H9 (cell line): ENCODE results near the gene TST. TPM values are rescaled to one million over a fixed set of nuclear protein-coding genes. Genes with fewer than 3 reads are reported as not detected.

Experiments
- DNase-seq: peaks from one replicate; pipeline ENCODE4 v3.0.0-alpha.2; 2017
- H2AFZ ChIP-seq: one replicate; pipeline ENCODE4 v1.6.1; 2013; ENCODE audit warnings: mild to moderate bottlenecking, low read length, control low read depth, moderate library complexity
- H2AK5ac ChIP-seq: 2 replicates; pipeline ENCODE4 v1.6.1; 2013; ENCODE audit warnings: low read length, control low read depth, mixed read lengths; ENCODE audit not compliant: insufficient read length
- H2BK120ac ChIP-seq: one replicate; pipeline ENCODE4 v1.6.1; 2013; ENCODE audit warnings: low read depth, mild to moderate bottlenecking, low read length, control low read depth, inconsistent platforms; ENCODE audit not compliant: poor library complexity, severe bottlenecking
- H2BK12ac ChIP-seq: 2 replicates; pipeline ENCODE4 v1.6.1; 2013; ENCODE audit warnings: low read length, control low read depth, mixed read lengths, low read depth; ENCODE audit not compliant: insufficient read length
- H2BK15ac ChIP-seq: 2 replicates; pipeline ENCODE4 v1.6.1; 2013; ENCODE audit warnings: low read depth, low read length, control low read depth
- H2BK20ac ChIP-seq: one replicate; pipeline ENCODE4 v1.6.1; 2013; ENCODE audit warnings: low read depth, mild to moderate bottlenecking, low read length, control low read depth, inconsistent platforms; ENCODE audit not compliant: poor library complexity, severe bottlenecking
- H2BK5ac ChIP-seq: 2 replicates; pipeline ENCODE4 v1.6.1; 2013; ENCODE audit warnings: low read length, control low read depth, mixed read lengths; ENCODE audit not compliant: insufficient read length
- H3K14ac ChIP-seq: 2 replicates; pipeline ENCODE4 v1.6.1; 2013; ENCODE audit warnings: low read length, control low read depth; ENCODE audit not compliant: insufficient read depth
- H3K18ac ChIP-seq: 2 replicates; pipeline ENCODE4 v1.6.1; 2013; ENCODE audit warnings: low read depth, mild to moderate bottlenecking, mixed read lengths, low read length, control low read depth; ENCODE audit not compliant: insufficient read length
- H3K23ac ChIP-seq: 2 replicates; pipeline ENCODE4 v1.6.1; 2013; ENCODE audit warnings: low read length, control low read depth, mixed read lengths, low read depth; ENCODE audit not compliant: insufficient read length
- H3K23me2 ChIP-seq: 2 replicates; pipeline ENCODE4 v1.6.1; 2013; ENCODE audit warnings: low read depth, mild to moderate bottlenecking, mixed read lengths, low read length, control low read depth; ENCODE audit not compliant: insufficient read length, poor library complexity, severe bottlenecking
- H3K27ac ChIP-seq: 2 replicates; pipeline ENCODE4 v1.5.1; 2013; ENCODE audit warnings: low read length, control low read depth, mixed read lengths, low read depth; ENCODE audit not compliant: insufficient read length
- H3K27me3 ChIP-seq: 2 replicates; pipeline ENCODE4 v1.6.1; 2013; ENCODE audit warnings: low read length, control low read depth, inconsistent platforms; ENCODE audit not compliant: insufficient read depth
- H3K4ac ChIP-seq: 2 replicates; pipeline ENCODE4 v1.6.1; 2013; ENCODE audit warnings: low read depth, mild to moderate bottlenecking, control low read depth, inconsistent platforms, low read length, moderate library complexity
- H3K4me1 ChIP-seq: 2 replicates; pipeline ENCODE4 v1.6.1; 2013; ENCODE audit warnings: low read length, control low read depth, inconsistent platforms; ENCODE audit not compliant: insufficient read depth
- H3K4me2 ChIP-seq: 2 replicates; pipeline ENCODE4 v1.6.1; 2013; ENCODE audit warnings: low read length, control low read depth, mixed read lengths; ENCODE audit not compliant: insufficient read length, insufficient read depth
- H3K56ac ChIP-seq: 2 replicates; pipeline ENCODE4 v1.6.1; 2013; ENCODE audit warnings: low read depth, mild to moderate bottlenecking, mixed read lengths, low read length, control low read depth; ENCODE audit not compliant: insufficient read length
- H3K79me1 ChIP-seq: 2 replicates; pipeline ENCODE4 v1.6.1; 2013; ENCODE audit warnings: low read depth, mild to moderate bottlenecking, moderate library complexity, low read length, control low read depth, inconsistent platforms; ENCODE audit not compliant: insufficient read depth, poor library complexity, severe bottlenecking
- H3K79me2 ChIP-seq: 2 replicates; pipeline ENCODE4 v1.6.1; 2013; ENCODE audit warnings: low read length, control low read depth, inconsistent platforms; ENCODE audit not compliant: insufficient read depth
- H3K9ac ChIP-seq: 2 replicates; pipeline ENCODE4 v1.6.1; 2013; ENCODE audit warnings: low read length, control low read depth, mixed read lengths; ENCODE audit not compliant: insufficient read length; ENCODE audit errors: extremely low read depth
- H3K9me3 ChIP-seq: one replicate; pipeline ENCODE4 v1.6.1; 2013; ENCODE audit warnings: low read depth, low read length, inconsistent platforms; ENCODE audit not compliant: control insufficient read depth
- H3T11ph ChIP-seq: one replicate; pipeline ENCODE4 v1.6.1; 2013; ENCODE audit warnings: mild to moderate bottlenecking, low read length, control low read depth, inconsistent platforms
- H4K20me1 ChIP-seq: one replicate; pipeline ENCODE4 v1.6.1; 2013; ENCODE audit not compliant: control insufficient read depth, insufficient read length, insufficient read depth
- H4K5ac ChIP-seq: 2 replicates; pipeline ENCODE4 v1.6.1; 2013; ENCODE audit warnings: low read depth, mild to moderate bottlenecking, mixed read lengths, low read length, control low read depth; ENCODE audit not compliant: insufficient read length
- H4K8ac ChIP-seq: replicated peaks from 2 replicates; pipeline ENCODE4 v1.6.1; 2013; ENCODE audit warnings: low read length, control low read depth, mixed read lengths, low read depth; ENCODE audit not compliant: insufficient read length
- H4K91ac ChIP-seq: 2 replicates; pipeline ENCODE4 v1.6.1; 2013; ENCODE audit warnings: low read depth, mild to moderate bottlenecking, moderate library complexity, mixed read lengths, low read length, control low read depth; ENCODE audit not compliant: insufficient read length
- H3K27ac Mint-ChIP-seq, 3 experiments: 2 replicates in 2 of 3; 3 replicates in 1 of 3; pipeline ENCODE4 v1.8.0; 2020 to 2021; ENCODE audit warnings: mixed read lengths in 3 of 3, mild to moderate bottlenecking in 1 of 3, moderate library complexity in 1 of 3
- H3K27me3 Mint-ChIP-seq: 2 replicates; pipeline ENCODE4 v1.8.0; 2021; ENCODE audit warnings: low read depth, mild to moderate bottlenecking, moderate library complexity, mixed read lengths
- H3K36me3 Mint-ChIP-seq, 3 experiments: 2 replicates in 2 of 3; 3 replicates in 1 of 3; pipeline ENCODE4 v1.8.0; 2020 to 2021; ENCODE audit warnings: low read depth in 3 of 3, mixed read lengths in 3 of 3; ENCODE audit not compliant: insufficient read depth in 1 of 3
- H3K4me1 Mint-ChIP-seq, 2 experiments: 2 replicates each; pipeline ENCODE4 v1.8.0; 2020; ENCODE audit warnings: mixed read lengths in 2 of 2
- H3K4me3 Mint-ChIP-seq, 2 experiments: 2 replicates in 1 of 2; 3 replicates in 1 of 2; pipeline ENCODE4 v1.8.0; 2020 to 2021; ENCODE audit warnings: mild to moderate bottlenecking in 2 of 2, mixed read lengths in 2 of 2, moderate library complexity in 1 of 2
- H3K9me3 Mint-ChIP-seq, 2 experiments: 2 replicates in 1 of 2; 3 replicates in 1 of 2; pipeline ENCODE4 v1.8.0; 2020; ENCODE audit warnings: mild to moderate bottlenecking in 2 of 2, mixed read lengths in 2 of 2, moderate library complexity in 1 of 2
- WGBS: extraction: QIAGEN DNeasy Blood & Tissue Kit; methylation state at CpG from one replicate; pipeline ENCODE4 v1.1.7; 2013; ENCODE audit warnings: missing lambda C conversion rate, low lambda C conversion rate, mixed read lengths; ENCODE audit not compliant: insufficient read length; ENCODE audit errors: extremely low coverage; 5-methylcytosine and 5-hydroxymethylcytosine counted together
- total RNA-seq: library from RNA; stranded (reverse); gene quantifications from 2 replicates; pipeline ENCODE4 v1.2.1, GENCODE V29; 2021
- TF ChIP-seq, protein P1 (sequence below): fragments of 200-600 bp; sonication (generic); conservative IDR thresholded peaks from 3 replicates; pipeline ENCODE4 v1.8.0; 2021; ENCODE audit warnings: antibody characterized with exemption, mild to moderate bottlenecking

Gene TST
- total RNA-seq, 1 experiment from 2014 or later: 31.9 TPM

DNA sequence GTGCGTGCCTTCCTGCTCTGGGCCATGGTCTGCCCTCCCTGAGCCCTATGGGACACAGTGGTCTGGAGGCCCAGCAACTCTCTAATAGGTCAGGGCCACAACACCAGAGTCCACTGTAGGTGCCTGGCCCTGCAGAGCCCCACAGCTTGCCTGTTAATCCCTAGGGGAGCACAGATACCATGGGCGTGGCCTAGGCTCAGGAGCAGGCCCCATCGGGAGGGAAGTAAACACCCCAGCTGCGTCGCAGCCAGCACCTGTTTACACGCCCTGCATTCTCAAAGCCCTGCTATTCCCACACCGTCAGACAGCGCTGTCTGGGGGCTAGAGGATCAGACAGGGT is 34.8 kb upstream of the TST start:
- no peak overlapping the region for H3K18ac ChIP-seq
- no peak overlapping the region for H2BK15ac ChIP-seq
- H3K79me1 ChIP-seq: no peaks in the 10 kb centered on the region
- no peaks in the 10 kb centered on the region for H4K20me1 ChIP-seq
- H4K8ac ChIP-seq: no peak overlapping the region
- H3K9ac ChIP-seq: no peak overlapping the region
- TF ChIP-seq, protein P1, sequence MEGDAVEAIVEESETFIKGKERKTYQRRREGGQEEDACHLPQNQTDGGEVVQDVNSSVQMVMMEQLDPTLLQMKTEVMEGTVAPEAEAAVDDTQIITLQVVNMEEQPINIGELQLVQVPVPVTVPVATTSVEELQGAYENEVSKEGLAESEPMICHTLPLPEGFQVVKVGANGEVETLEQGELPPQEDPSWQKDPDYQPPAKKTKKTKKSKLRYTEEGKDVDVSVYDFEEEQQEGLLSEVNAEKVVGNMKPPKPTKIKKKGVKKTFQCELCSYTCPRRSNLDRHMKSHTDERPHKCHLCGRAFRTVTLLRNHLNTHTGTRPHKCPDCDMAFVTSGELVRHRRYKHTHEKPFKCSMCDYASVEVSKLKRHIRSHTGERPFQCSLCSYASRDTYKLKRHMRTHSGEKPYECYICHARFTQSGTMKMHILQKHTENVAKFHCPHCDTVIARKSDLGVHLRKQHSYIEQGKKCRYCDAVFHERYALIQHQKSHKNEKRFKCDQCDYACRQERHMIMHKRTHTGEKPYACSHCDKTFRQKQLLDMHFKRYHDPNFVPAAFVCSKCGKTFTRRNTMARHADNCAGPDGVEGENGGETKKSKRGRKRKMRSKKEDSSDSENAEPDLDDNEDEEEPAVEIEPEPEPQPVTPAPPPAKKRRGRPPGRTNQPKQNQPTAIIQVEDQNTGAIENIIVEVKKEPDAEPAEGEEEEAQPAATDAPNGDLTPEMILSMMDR: no peak
- no peak overlapping the region for H2BK120ac ChIP-seq
- H3K27me3 Mint-ChIP-seq: peaks cover 18% of the 10 kb centered on the region
- no peak overlapping the region for H3K4me2 ChIP-seq
- no peak overlapping the region for H3K14ac ChIP-seq
- no peaks in the 10 kb centered on the region for H3K9me3 ChIP-seq
- H3K56ac ChIP-seq: no peak overlapping the region
- H2BK20ac ChIP-seq: no peak overlapping the region
- H4K5ac ChIP-seq: no peak overlapping the region
- H3K4me1 ChIP-seq: no peaks in the 10 kb centered on the region
- H3K4me1 Mint-ChIP-seq: peaks cover 4 to 12% of the 10 kb centered on the region in 2 experiments
- peaks cover 7 to 39% (median 16%) of the 10 kb centered on the region in 3 experiments; a peak in 6 of 7 replicates for H3K36me3 Mint-ChIP-seq
- no peaks in the 10 kb centered on the region for H3K27me3 ChIP-seq
- H3K23me2 ChIP-seq: peaks cover 5% of the 10 kb centered on the region
- H3K79me2 ChIP-seq: no peaks in the 10 kb centered on the region
- DNase-seq: no peak
- no peak overlapping the region for H4K91ac ChIP-seq
- H3K27ac Mint-ChIP-seq: no peak overlapping the region
- no peak overlapping the region for H3K27ac ChIP-seq
- H2AFZ ChIP-seq: no peak overlapping the region
- no peak overlapping the region for H2BK5ac ChIP-seq
- no peaks in the 10 kb centered on the region; a peak in 1 of 5 replicates for H3K9me3 Mint-ChIP-seq
- H3K4me3 Mint-ChIP-seq: no peak overlapping the region; a peak in 2 of 5 replicates
- H2AK5ac ChIP-seq: no peak overlapping the region
- H3K4ac ChIP-seq: no peak overlapping the region
- H3K23ac ChIP-seq: no peak overlapping the region
- no CpG with 5 or more reads among the region's 8 CpGs for WGBS
- H3T11ph ChIP-seq: no peak overlapping the region
- H2BK12ac ChIP-seq: no peak overlapping the region
